Measurements from ENCODE around the gene PCGF2.

PCGF2 gene

DNA sequence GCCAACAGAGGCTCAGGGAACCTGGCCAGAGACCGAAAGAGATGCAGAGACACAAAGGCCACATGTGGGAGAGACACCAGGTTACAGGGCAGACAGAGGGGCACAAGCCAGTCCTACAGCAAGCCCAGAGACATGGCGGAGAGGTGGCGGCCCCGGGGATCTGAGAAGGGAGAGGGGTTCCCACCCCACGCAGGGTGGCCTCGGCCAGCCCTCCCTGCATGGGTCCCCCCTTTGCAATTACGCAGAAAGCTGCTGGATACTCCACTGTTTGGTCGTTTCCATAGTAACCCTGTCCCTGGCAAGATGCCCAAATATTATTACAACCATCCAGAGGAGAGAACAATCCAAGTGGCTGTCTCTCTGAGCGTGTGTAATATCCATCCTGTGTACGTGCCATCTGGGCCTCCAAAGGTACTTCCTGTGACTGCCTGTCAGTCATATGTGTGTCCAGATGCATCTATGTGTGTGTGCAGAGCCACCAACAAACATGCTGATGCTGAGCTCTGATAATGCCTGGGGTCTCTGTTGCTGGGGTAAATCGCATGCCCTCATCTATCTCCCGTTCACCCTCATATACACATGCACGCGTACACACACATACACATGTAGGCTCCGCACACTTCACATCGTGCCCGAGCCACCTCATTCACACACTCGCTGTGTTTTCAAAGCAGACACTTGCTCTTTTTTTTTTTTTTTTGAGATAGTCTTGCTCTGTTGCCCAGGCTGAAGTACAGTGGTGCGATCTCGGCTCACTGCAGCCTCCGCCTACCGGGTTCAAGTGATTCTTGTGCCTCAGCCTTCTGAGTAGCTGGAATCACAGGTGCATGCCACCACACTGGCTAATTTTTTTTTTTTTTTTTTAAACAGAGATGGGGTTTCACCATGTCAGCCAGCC, 5.5 kb downstream of the PCGF2 start (continued):
- TF ChIP-seq ZNF488 (tag by site-specific recombination; IDR thresholded peaks at IDR 0.05) (no peak), ZNF140 (tag by site-specific recombination; IDR thresholded peaks at IDR 0.05) (no peak), ZNF514 (tag by site-specific recombination; IDR thresholded peaks at IDR 0.05) (no peak), ZNF350 (tag by site-specific recombination; IDR thresholded peaks at IDR 0.05) (no peak), ZNF768 (tag by site-specific recombination; IDR thresholded peaks at IDR 0.05) (no peak), ZNF692 (tag by site-specific recombination; IDR thresholded peaks at IDR 0.05) (no peak), ZNF157 (tag by site-specific recombination; IDR thresholded peaks at IDR 0.05) (no peak), ZNF175 (tag by site-specific recombination; IDR thresholded peaks at IDR 0.05) (no peak), ZNF121 (tag by site-specific recombination; IDR thresholded peaks at IDR 0.05) (peak; percentile 86), ZFP69B (tag by site-specific recombination; IDR thresholded peaks at IDR 0.05) (no peak), ZNF555 (tag by site-specific recombination; conservative IDR thresholded peaks at IDR 0.05) (no peak), ZNF335 (tag by site-specific recombination; conservative IDR thresholded peaks at IDR 0.05) (0 out of 2 replicates have a peak, but pooled peaks have one; percentile 11), ZNF302 (tag by site-specific recombination; IDR thresholded peaks at IDR 0.05; ENCODE audit: low read depth) (no peak), ZBTB44 (tag by site-specific recombination; IDR thresholded peaks at IDR 0.05) (peak; percentile 38; the same call in 1 of the 2 replicates), SP7 (tag by site-specific recombination; IDR thresholded peaks at IDR 0.05) (no peak), ZNF394 (tag by site-specific recombination; IDR thresholded peaks at IDR 0.05; ENCODE audit: borderline replicate concordance) (peak; percentile 55; the same call in 1 of the 2 replicates), ZNF184 (tag by site-specific recombination; IDR thresholded peaks at IDR 0.05) (no peak), ZBTB1 (tag by site-specific recombination; IDR thresholded peaks at IDR 0.05) (no peak), ZNF670 (tag by site-specific recombination; IDR thresholded peaks at IDR 0.05; ENCODE audit: low read depth) (no peak), ZNF776 (tag by site-specific recombination; IDR thresholded peaks at IDR 0.05; ENCODE audit: borderline replicate concordance) (no peak), ZNF518A (tag by site-specific recombination; conservative IDR thresholded peaks at IDR 0.05; ENCODE audit: low read depth) (no peak)
- TF ChIP-seq, protein P1, sequence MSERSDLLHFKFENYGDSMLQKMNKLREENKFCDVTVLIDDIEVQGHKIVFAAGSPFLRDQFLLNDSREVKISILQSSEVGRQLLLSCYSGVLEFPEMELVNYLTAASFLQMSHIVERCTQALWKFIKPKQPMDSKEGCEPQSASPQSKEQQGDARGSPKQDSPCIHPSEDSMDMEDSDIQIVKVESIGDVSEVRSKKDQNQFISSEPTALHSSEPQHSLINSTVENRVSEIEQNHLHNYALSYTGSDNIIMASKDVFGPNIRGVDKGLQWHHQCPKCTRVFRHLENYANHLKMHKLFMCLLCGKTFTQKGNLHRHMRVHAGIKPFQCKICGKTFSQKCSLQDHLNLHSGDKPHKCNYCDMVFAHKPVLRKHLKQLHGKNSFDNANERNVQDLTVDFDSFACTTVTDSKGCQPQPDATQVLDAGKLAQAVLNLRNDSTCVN (tag by site-specific recombination; optimal IDR thresholded peaks at IDR 0.05), result no peak
- TF ChIP-seq, protein P2, sequence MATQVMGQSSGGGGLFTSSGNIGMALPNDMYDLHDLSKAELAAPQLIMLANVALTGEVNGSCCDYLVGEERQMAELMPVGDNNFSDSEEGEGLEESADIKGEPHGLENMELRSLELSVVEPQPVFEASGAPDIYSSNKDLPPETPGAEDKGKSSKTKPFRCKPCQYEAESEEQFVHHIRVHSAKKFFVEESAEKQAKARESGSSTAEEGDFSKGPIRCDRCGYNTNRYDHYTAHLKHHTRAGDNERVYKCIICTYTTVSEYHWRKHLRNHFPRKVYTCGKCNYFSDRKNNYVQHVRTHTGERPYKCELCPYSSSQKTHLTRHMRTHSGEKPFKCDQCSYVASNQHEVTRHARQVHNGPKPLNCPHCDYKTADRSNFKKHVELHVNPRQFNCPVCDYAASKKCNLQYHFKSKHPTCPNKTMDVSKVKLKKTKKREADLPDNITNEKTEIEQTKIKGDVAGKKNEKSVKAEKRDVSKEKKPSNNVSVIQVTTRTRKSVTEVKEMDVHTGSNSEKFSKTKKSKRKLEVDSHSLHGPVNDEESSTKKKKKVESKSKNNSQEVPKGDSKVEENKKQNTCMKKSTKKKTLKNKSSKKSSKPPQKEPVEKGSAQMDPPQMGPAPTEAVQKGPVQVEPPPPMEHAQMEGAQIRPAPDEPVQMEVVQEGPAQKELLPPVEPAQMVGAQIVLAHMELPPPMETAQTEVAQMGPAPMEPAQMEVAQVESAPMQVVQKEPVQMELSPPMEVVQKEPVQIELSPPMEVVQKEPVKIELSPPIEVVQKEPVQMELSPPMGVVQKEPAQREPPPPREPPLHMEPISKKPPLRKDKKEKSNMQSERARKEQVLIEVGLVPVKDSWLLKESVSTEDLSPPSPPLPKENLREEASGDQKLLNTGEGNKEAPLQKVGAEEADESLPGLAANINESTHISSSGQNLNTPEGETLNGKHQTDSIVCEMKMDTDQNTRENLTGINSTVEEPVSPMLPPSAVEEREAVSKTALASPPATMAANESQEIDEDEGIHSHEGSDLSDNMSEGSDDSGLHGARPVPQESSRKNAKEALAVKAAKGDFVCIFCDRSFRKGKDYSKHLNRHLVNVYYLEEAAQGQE (tag by site-specific recombination; IDR thresholded peaks at IDR 0.05), result no peak
